Measurements from ENCODE around the gene FCER2.
A peak's percentile ranks its signal among the peaks of the same experiment; 100 is the strongest.

The FCER2 gene

GRCh38 chr19:7680606-7681339, 21.2 kb downstream of the FCER2 start, which contains the start of gene TRAPPC5:
TSS of gene TRAPPC5 (plus strand) at chr19:7680833. CDS start at chr19:7682254, 1,421 bp downstream.
- H3K4me3 ChIP-seq (ENCODE audit: low read depth in 1 of 2, low read length in 2 of 2), result peak within 1 kb of the TSS; percentile 74 to 92
- peaks cover 4% of the 10 kb centered on the region for H3K27me3 ChIP-seq (ENCODE audit: low read depth, low read length)
- H3K27ac ChIP-seq (ENCODE audit: low read length), result peak within 1 kb of the TSS; percentile 63
- H3K4me1 ChIP-seq (ENCODE audit: control insufficient read depth in 1 of 2, insufficient read depth in 2 of 2, low read length in 2 of 2), result peaks cover 0 to 20% of the 10 kb centered on the region in 2 donors
- H3K36me3 ChIP-seq (ENCODE audit: control insufficient read depth in 1 of 2, insufficient read depth in 2 of 2, low read length in 2 of 2), result peaks cover 0 to 15% of the 10 kb centered on the region in 2 donors
- no peaks in the 10 kb centered on the region for H3K9me3 ChIP-seq (ENCODE audit: control insufficient read depth in 1 of 2, low read length in 2 of 2)

GRCh38 chr19:7679771-7680605, 21.9 kb downstream of the FCER2 start:
- peaks cover 0 to 15% of the 10 kb centered on the region in 2 donors for H3K36me3 ChIP-seq (ENCODE audit: control insufficient read depth in 1 of 2, insufficient read depth in 2 of 2, low read length in 2 of 2)
- no peak overlapping the region for H3K27ac ChIP-seq (ENCODE audit: low read length)
- peaks cover 0 to 20% of the 10 kb centered on the region in 2 donors for H3K4me1 ChIP-seq (ENCODE audit: control insufficient read depth in 1 of 2, insufficient read depth in 2 of 2, low read length in 2 of 2)
- H3K4me3 ChIP-seq (ENCODE audit: low read depth in 1 of 2, low read length in 2 of 2), result peak overlapping the region; percentile 74 to 92
- H3K27me3 ChIP-seq (ENCODE audit: low read depth, low read length), result peaks cover 4% of the 10 kb centered on the region
- H3K9me3 ChIP-seq (ENCODE audit: control insufficient read depth in 1 of 2, low read length in 2 of 2), result no peaks in the 10 kb centered on the region

- Histone ChIP-seq H3K4me3 (ENCODE audit: low read depth in 1 of 2, low read length in 2 of 2) (no peak overlapping the region), H3K9me3 (ENCODE audit: control insufficient read depth in 1 of 2, low read length in 2 of 2) (no peaks in the 10 kb centered on the region), H3K27me3 (ENCODE audit: low read depth, low read length) (peaks cover 4% of the 10 kb centered on the region), H3K27ac (ENCODE audit: low read length) (no peak overlapping the region), H3K4me1 (ENCODE audit: control insufficient read depth in 1 of 2, insufficient read depth in 2 of 2, low read length in 2 of 2) (peaks cover 0 to 20% of the 10 kb centered on the region in 2 donors), H3K36me3 (ENCODE audit: control insufficient read depth in 1 of 2, insufficient read depth in 2 of 2, low read length in 2 of 2) (peaks cover 0 to 15% of the 10 kb centered on the region in 2 donors)
Observed at GRCh38 chr19:7678971-7679751, 22.8 kb downstream of the FCER2 start.

GRCh38 chr19:7677669-7678311, 24.1 kb downstream of the FCER2 start:
- H3K9me3 ChIP-seq (ENCODE audit: control insufficient read depth in 1 of 2, low read length in 2 of 2), result no peaks in the 10 kb centered on the region
- peaks cover 0 to 8% of the 10 kb centered on the region in 2 donors for H3K36me3 ChIP-seq (ENCODE audit: control insufficient read depth in 1 of 2, insufficient read depth in 2 of 2, low read length in 2 of 2)
- no peak overlapping the region for H3K4me3 ChIP-seq (ENCODE audit: low read depth in 1 of 2, low read length in 2 of 2)
- peaks cover 4% of the 10 kb centered on the region for H3K27me3 ChIP-seq (ENCODE audit: low read depth, low read length)
- H3K27ac ChIP-seq (ENCODE audit: low read length), result no peak overlapping the region
- peaks cover 0 to 20% of the 10 kb centered on the region in 2 donors for H3K4me1 ChIP-seq (ENCODE audit: control insufficient read depth in 1 of 2, insufficient read depth in 2 of 2, low read length in 2 of 2)

GRCh38 chr19:7676854-7677253, 25.1 kb downstream of the FCER2 start, which contains the start of gene MCEMP1:
TSS of gene MCEMP1 (plus strand) at chr19:7677090. CDS start at chr19:7677121, 31 bp downstream.
- peaks cover 0 to 11% of the 10 kb centered on the region in 2 donors for H3K4me1 ChIP-seq (ENCODE audit: control insufficient read depth in 1 of 2, insufficient read depth in 2 of 2, low read length in 2 of 2)
- H3K36me3 ChIP-seq (ENCODE audit: control insufficient read depth in 1 of 2, insufficient read depth in 2 of 2, low read length in 2 of 2), result no peaks in the 10 kb centered on the region
- peaks cover 4% of the 10 kb centered on the region for H3K27me3 ChIP-seq (ENCODE audit: low read depth, low read length)
- H3K27ac ChIP-seq (ENCODE audit: low read length), result no peak within 1 kb of the TSS
- no peaks in the 10 kb centered on the region for H3K9me3 ChIP-seq (ENCODE audit: control insufficient read depth in 1 of 2, low read length in 2 of 2)
- no peak within 1 kb of the TSS for H3K4me3 ChIP-seq (ENCODE audit: low read depth in 1 of 2, low read length in 2 of 2)

GRCh38 chr19:7676376-7676775, 25.6 kb downstream of the FCER2 start:
- peaks cover 0 to 6% of the 10 kb centered on the region in 2 donors for H3K4me1 ChIP-seq (ENCODE audit: control insufficient read depth in 1 of 2, insufficient read depth in 2 of 2, low read length in 2 of 2)
- H3K27me3 ChIP-seq (ENCODE audit: low read depth, low read length), result peaks cover 4% of the 10 kb centered on the region
- no peaks in the 10 kb centered on the region for H3K36me3 ChIP-seq (ENCODE audit: control insufficient read depth in 1 of 2, insufficient read depth in 2 of 2, low read length in 2 of 2)
- H3K4me3 ChIP-seq (ENCODE audit: low read depth in 1 of 2, low read length in 2 of 2), result no peak overlapping the region
- H3K27ac ChIP-seq (ENCODE audit: low read length), result no peak overlapping the region
- no peaks in the 10 kb centered on the region for H3K9me3 ChIP-seq (ENCODE audit: control insufficient read depth in 1 of 2, low read length in 2 of 2)

GRCh38 chr19:7674010-7675005, 27.6 kb downstream of the FCER2 start:
- H3K27me3 ChIP-seq (ENCODE audit: low read depth, low read length), result peaks cover 4% of the 10 kb centered on the region
- no peak overlapping the region for H3K27ac ChIP-seq (ENCODE audit: low read length)
- no peaks in the 10 kb centered on the region for H3K9me3 ChIP-seq (ENCODE audit: control insufficient read depth in 1 of 2, low read length in 2 of 2)
- H3K4me1 ChIP-seq (ENCODE audit: control insufficient read depth in 1 of 2, insufficient read depth in 2 of 2, low read length in 2 of 2), result no peaks in the 10 kb centered on the region
- H3K36me3 ChIP-seq (ENCODE audit: control insufficient read depth in 1 of 2, insufficient read depth in 2 of 2, low read length in 2 of 2), result no peaks in the 10 kb centered on the region
- H3K4me3 ChIP-seq (ENCODE audit: low read depth in 1 of 2, low read length in 2 of 2), result no peak overlapping the region

GRCh38 chr19:7672522-7672921, 29.4 kb downstream of the FCER2 start:
- Histone ChIP-seq H3K9me3 (ENCODE audit: control insufficient read depth in 1 of 2, low read length in 2 of 2) (no peaks in the 10 kb centered on the region), H3K27ac (ENCODE audit: low read length) (no peak overlapping the region), H3K4me3 (ENCODE audit: low read depth in 1 of 2, low read length in 2 of 2) (no peak overlapping the region), H3K4me1 (ENCODE audit: control insufficient read depth in 1 of 2, insufficient read depth in 2 of 2, low read length in 2 of 2) (no peaks in the 10 kb centered on the region), H3K36me3 (ENCODE audit: control insufficient read depth in 1 of 2, insufficient read depth in 2 of 2, low read length in 2 of 2) (no peaks in the 10 kb centered on the region), H3K27me3 (ENCODE audit: low read depth, low read length) (peaks cover 3% of the 10 kb centered on the region)

GRCh38 chr19:7670790-7671189, 31.1 kb downstream of the FCER2 start:
- no peak overlapping the region for H3K27ac ChIP-seq (ENCODE audit: low read length)

More at GRCh38 chr19:7670790-7671189, 31.1 kb downstream of the FCER2 start:
- H3K4me3 ChIP-seq (ENCODE audit: low read depth in 1 of 2, low read length in 2 of 2), result no peak overlapping the region
- no peaks in the 10 kb centered on the region for H3K9me3 ChIP-seq (ENCODE audit: control insufficient read depth in 1 of 2, low read length in 2 of 2)
- no peaks in the 10 kb centered on the region for H3K4me1 ChIP-seq (ENCODE audit: control insufficient read depth in 1 of 2, insufficient read depth in 2 of 2, low read length in 2 of 2)
- H3K36me3 ChIP-seq (ENCODE audit: control insufficient read depth in 1 of 2, insufficient read depth in 2 of 2, low read length in 2 of 2), result no peaks in the 10 kb centered on the region
- H3K27me3 ChIP-seq (ENCODE audit: low read depth, low read length), result no peaks in the 10 kb centered on the region

All from muscle layer of duodenum (tissue), 2 donors.